Measurements from ENCODE around the gene WEE2. TPM values are rescaled to one million over a fixed set of nuclear protein-coding genes. Genes with fewer than 3 reads are reported as not detected.

WEE2 gene
- total and polyA plus RNA-seq, 9 of the 15 experiments (the other 6 are each of a cell fraction or from before 2014, with no cell fraction given) = not detected

DNA sequence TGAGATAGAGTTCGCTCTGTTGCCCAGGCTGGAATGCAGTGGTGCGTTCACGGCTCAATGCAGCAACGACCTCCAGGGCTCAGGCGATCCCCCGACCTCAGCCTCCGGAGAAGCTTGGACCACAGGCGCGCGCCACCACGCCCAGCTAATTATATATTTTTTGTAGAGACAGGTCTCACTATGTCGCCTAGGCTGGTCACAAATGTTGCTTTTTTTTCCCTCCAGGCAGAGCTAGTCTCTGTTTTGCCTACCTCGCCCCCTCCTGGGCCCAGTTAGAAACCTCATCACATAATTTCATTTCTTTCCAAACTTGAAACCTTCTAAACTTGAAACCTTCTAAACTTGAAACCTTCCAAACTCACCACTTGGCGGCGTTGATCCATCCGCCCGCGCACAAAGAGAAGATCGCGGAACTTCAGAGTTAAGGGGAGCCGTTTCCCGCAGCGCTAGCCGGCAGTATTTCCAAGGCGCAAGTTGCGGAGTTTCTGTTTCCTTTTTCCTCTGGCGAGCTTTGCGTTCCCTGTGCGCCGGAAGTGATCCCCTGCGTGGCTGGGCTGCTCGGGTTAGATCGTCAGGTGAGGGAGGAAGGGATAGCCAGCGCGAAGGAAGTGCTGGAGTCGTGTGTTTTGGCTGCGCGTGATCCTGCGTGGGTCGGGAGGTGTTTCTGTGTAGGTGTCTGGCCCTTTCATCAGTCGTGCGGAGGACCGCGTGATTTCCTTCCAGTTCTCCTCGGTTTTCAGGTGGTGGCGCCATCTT is 29.9 kb downstream of the WEE2 start, which contains the start of gene SSBP1 (continued):
- TF ChIP-seq, protein P1, sequence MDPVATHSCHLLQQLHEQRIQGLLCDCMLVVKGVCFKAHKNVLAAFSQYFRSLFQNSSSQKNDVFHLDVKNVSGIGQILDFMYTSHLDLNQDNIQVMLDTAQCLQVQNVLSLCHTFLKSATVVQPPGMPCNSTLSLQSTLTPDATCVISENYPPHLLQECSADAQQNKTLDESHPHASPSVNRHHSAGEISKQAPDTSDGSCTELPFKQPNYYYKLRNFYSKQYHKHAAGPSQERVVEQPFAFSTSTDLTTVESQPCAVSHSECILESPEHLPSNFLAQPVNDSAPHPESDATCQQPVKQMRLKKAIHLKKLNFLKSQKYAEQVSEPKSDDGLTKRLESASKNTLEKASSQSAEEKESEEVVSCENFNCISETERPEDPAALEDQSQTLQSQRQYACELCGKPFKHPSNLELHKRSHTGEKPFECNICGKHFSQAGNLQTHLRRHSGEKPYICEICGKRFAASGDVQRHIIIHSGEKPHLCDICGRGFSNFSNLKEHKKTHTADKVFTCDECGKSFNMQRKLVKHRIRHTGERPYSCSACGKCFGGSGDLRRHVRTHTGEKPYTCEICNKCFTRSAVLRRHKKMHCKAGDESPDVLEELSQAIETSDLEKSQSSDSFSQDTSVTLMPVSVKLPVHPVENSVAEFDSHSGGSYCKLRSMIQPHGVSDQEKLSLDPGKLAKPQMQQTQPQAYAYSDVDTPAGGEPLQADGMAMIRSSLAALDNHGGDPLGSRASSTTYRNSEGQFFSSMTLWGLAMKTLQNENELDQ (CRISPR knock-in tag; IDR thresholded peaks at IDR 0.05; ENCODE audit: borderline replicate concordance) = no peak
- TF ChIP-seq KAT7 (CRISPR knock-in tag; IDR thresholded peaks at IDR 0.05; ENCODE audit: borderline replicate concordance) (peak; percentile 99), ZNF282 (CRISPR knock-in tag; IDR thresholded peaks at IDR 0.05) (no peak), HCFC1 (IDR thresholded peaks at IDR 0.05; ENCODE audit: low read depth, low read length) (peak; percentile 95), NCOA6 (IDR thresholded peaks at IDR 0.05) (no peak), RFX5 (IDR thresholded peaks at IDR 0.05; ENCODE audit: low read depth, low read length) (no peak), MAFG (tag; conservative IDR thresholded peaks at IDR 0.05) (no peak), FOXK2 (conservative IDR thresholded peaks at IDR 0.05 in 1 of 2, IDR thresholded peaks at IDR 0.05 in 1 of 2; ENCODE audit: low read depth in 2 of 2) (peak; percentile 98 to 100), ARID2 (IDR thresholded peaks at IDR 0.05) (peak; percentile 55), SREBF2 (CRISPR knock-in tag; IDR thresholded peaks at IDR 0.05) (no peak), BRCA1 (IDR thresholded peaks at IDR 0.05) (no peak), BRCA1 (CRISPR knock-in tag; IDR thresholded peaks at IDR 0.05) (no peak), GATAD2B (IDR thresholded peaks at IDR 0.05; ENCODE audit: borderline replicate concordance) (peak; percentile 92)
- TF ChIP-seq, protein P2, sequence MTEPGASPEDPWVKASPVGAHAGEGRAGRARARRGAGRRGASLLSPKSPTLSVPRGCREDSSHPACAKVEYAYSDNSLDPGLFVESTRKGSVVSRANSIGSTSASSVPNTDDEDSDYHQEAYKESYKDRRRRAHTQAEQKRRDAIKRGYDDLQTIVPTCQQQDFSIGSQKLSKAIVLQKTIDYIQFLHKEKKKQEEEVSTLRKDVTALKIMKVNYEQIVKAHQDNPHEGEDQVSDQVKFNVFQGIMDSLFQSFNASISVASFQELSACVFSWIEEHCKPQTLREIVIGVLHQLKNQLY (CRISPR knock-in tag; conservative IDR thresholded peaks at IDR 0.05) = peak in 1 of 2 experiments; percentile 62; a peak in 1 of 4 replicates
- TF ChIP-seq, protein P3, sequence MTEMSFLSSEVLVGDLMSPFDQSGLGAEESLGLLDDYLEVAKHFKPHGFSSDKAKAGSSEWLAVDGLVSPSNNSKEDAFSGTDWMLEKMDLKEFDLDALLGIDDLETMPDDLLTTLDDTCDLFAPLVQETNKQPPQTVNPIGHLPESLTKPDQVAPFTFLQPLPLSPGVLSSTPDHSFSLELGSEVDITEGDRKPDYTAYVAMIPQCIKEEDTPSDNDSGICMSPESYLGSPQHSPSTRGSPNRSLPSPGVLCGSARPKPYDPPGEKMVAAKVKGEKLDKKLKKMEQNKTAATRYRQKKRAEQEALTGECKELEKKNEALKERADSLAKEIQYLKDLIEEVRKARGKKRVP (CRISPR knock-in tag; IDR thresholded peaks at IDR 0.05) = peak; percentile 86
- TF ChIP-seq, protein P4, sequence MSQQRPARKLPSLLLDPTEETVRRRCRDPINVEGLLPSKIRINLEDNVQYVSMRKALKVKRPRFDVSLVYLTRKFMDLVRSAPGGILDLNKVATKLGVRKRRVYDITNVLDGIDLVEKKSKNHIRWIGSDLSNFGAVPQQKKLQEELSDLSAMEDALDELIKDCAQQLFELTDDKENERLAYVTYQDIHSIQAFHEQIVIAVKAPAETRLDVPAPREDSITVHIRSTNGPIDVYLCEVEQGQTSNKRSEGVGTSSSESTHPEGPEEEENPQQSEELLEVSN (IDR thresholded peaks at IDR 0.05; ENCODE audit: borderline replicate concordance in 1 of 2, extremely low read depth in 1 of 2, insufficient read depth in 1 of 2, insufficient read length in 1 of 2, low read depth in 1 of 2, low read length in 1 of 2, poor library complexity in 1 of 2, severe bottlenecking in 1 of 2) = peak in 1 of 2 experiments; percentile 15
- TF ChIP-seq, protein P5, sequence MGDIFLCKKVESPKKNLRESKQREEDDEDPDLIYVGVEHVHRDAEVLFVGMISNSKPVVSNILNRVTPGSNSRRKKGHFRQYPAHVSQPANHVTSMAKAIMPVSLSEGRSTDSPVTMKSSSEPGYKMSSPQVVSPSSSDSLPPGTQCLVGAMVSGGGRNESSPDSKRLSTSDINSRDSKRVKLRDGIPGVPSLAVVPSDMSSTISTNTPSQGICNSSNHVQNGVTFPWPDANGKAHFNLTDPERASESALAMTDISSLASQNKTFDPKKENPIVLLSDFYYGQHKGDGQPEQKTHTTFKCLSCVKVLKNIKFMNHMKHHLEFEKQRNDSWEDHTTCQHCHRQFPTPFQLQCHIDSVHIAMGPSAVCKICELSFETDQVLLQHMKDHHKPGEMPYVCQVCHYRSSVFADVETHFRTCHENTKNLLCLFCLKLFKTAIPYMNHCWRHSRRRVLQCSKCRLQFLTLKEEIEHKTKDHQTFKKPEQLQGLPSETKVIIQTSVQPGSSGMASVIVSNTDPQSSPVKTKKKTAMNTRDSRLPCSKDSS (IDR thresholded peaks at IDR 0.05; ENCODE audit: low read depth, partially characterized antibody) = no peak
- TF ChIP-seq, protein P6, sequence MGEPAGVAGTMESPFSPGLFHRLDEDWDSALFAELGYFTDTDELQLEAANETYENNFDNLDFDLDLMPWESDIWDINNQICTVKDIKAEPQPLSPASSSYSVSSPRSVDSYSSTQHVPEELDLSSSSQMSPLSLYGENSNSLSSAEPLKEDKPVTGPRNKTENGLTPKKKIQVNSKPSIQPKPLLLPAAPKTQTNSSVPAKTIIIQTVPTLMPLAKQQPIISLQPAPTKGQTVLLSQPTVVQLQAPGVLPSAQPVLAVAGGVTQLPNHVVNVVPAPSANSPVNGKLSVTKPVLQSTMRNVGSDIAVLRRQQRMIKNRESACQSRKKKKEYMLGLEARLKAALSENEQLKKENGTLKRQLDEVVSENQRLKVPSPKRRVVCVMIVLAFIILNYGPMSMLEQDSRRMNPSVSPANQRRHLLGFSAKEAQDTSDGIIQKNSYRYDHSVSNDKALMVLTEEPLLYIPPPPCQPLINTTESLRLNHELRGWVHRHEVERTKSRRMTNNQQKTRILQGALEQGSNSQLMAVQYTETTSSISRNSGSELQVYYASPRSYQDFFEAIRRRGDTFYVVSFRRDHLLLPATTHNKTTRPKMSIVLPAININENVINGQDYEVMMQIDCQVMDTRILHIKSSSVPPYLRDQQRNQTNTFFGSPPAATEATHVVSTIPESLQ (CRISPR knock-in tag; IDR thresholded peaks at IDR 0.05) = no peak

Measured in K562 (cell line).